GM12892 (cell line): Measurements from ENCODE around the gene FAM200A.

Source experiments
- POLR2A ChIP-seq: IDR thresholded peaks from 2 replicates; pipeline ENCODE4 v1.6.1; 2011; ENCODE audit warnings: low read depth, low read length, control low read depth
- POLR2AphosphoS5 ChIP-seq: IDR thresholded peaks from 2 replicates; pipeline ENCODE4 v1.6.1; 2011; ENCODE audit warnings: low read depth, low read length, control low read depth
- TAF1 ChIP-seq: IDR thresholded peaks from 2 replicates; pipeline ENCODE4 v1.6.1; 2011; ENCODE audit warnings: low read depth, mild to moderate bottlenecking, control low read depth, low read length, borderline replicate concordance

GRCh38 chr7:99560834-99561736 lies 9.2 kb upstream of the FAM200A start:
- no peak for TF ChIP-seq POLR2AphosphoS5
- TF ChIP-seq POLR2A: no peak
- TF ChIP-seq TAF1: no peak
